ENCODE results near the gene MAGI2. TPM values are rescaled to one million over a fixed set of nuclear protein-coding genes. Genes with fewer than 3 reads are reported as not detected.

The MAGI2 gene
- total and polyA plus RNA-seq, 2 experiments from 2014 or later, result 10.4 to 26.4 TPM

GRCh38 chr7:78476851-78477405 is 976.5 kb downstream of the MAGI2 start:
- Histone ChIP-seq H3F3A (replicated peaks; ENCODE audit: low read depth) (no peaks in the 10 kb centered on the region), H4K20me1 (replicated peaks; ENCODE audit: insufficient read depth) (no peaks in the 10 kb centered on the region), H3K79me2 (replicated peaks; ENCODE audit: insufficient read depth) (no peaks in the 10 kb centered on the region), H3K36me3 (ENCODE audit: insufficient read depth) (no peaks in the 10 kb centered on the region), H3K9me2 (ENCODE audit: insufficient read depth) (no peaks in the 10 kb centered on the region; the same call in 1 of the 2 replicates), H3K27ac (ENCODE audit: low read depth) (no peak overlapping the region), H2AFZ (no peak overlapping the region), H3K4me1 (ENCODE audit: insufficient read depth) (peaks cover 11% of the 10 kb centered on the region), H3K4me2 (no peak overlapping the region), H3K27me3 (ENCODE audit: insufficient read depth) (no peaks in the 10 kb centered on the region), H3K4me3 (no peak overlapping the region)
- H3K9me3 Mint-ChIP-seq, result no peaks in the 10 kb centered on the region
- H3K36me3 Mint-ChIP-seq (ENCODE audit: low read depth), result no peaks in the 10 kb centered on the region
- TF ChIP-seq CTCF (conservative IDR thresholded peaks at IDR 0.05; ENCODE audit: low read depth in 2 of 2), result no peak
- TF ChIP-seq ETS1 (IDR thresholded peaks at IDR 0.05), result no peak
- no peak for TF ChIP-seq CREB1 (CRISPR knock-in tag; IDR thresholded peaks at IDR 0.05; ENCODE audit: low read depth)
- no peak for TF ChIP-seq ZNF462 (CRISPR knock-in tag; IDR thresholded peaks at IDR 0.05)
- TF ChIP-seq EZH2phosphoT487 (IDR thresholded peaks at IDR 0.05; ENCODE audit: unreplicated experiment), result no peak
- TF ChIP-seq ZNF331 (CRISPR knock-in tag; IDR thresholded peaks at IDR 0.05; ENCODE audit: low read depth), result no peak
- no peak for TF ChIP-seq JUNB (IDR thresholded peaks at IDR 0.05; ENCODE audit: unreplicated experiment)
- TF ChIP-seq EZH2 (IDR thresholded peaks at IDR 0.05; ENCODE audit: low read depth, unreplicated experiment), result no peak
- TF ChIP-seq NANOG (IDR thresholded peaks at IDR 0.05; ENCODE audit: borderline replicate concordance), result no peak
- no peak for TF ChIP-seq STAT1 (IDR thresholded peaks at IDR 0.05; ENCODE audit: unreplicated experiment)
- TF ChIP-seq ZNF114 (CRISPR knock-in tag; IDR thresholded peaks at IDR 0.05), result no peak
- TF ChIP-seq REST (IDR thresholded peaks at IDR 0.05; ENCODE audit: unreplicated experiment), result no peak
- no peak for TF ChIP-seq POLR2AphosphoS5 (IDR thresholded peaks at IDR 0.05; ENCODE audit: low read depth)
- H3K4me1 Mint-ChIP-seq, result peaks cover 27% of the 10 kb centered on the region
- H3K4me3 Mint-ChIP-seq, result no peak overlapping the region
- H3K27me3 Mint-ChIP-seq (ENCODE audit: insufficient read depth, low read depth, poor library complexity), result no peaks in the 10 kb centered on the region
- ATAC-seq (no peak), DNase-seq (ENCODE audit: low spot score) (no peak)
- H3K27ac Mint-ChIP-seq, result no peak overlapping the region
